HepG2 (cell line): ENCODE results near the gene POMT1. TPM values are rescaled to one million over a fixed set of nuclear protein-coding genes. Genes with fewer than 3 reads are reported as not detected.

Experiments used
- ATAC-seq: fragments of 200-7000 bp; cut with Tn5 transposase; 3 replicates; pipeline ENCODE4 v1.9.1; 2020; ENCODE audit warnings: mild to moderate bottlenecking, moderate library complexity
- BruUV-seq: library from RNA; stranded (reverse); fragments of 400-500 nt; replicated peaks from 2 replicates; lab custom pipeline; 2021; lab: Mats Ljungman, UMichigan
- CTCF ChIA-PET: fragments of 300-600 bp; formaldehyde crosslinking; extraction: SDS; loops from one replicate; lab custom pipeline; 2021; ENCODE audit warnings: low total read pairs, inconsistent platforms, low intra/inter-chr PET ratio; lab: Yijun Ruan, JAX
- POLR2A ChIA-PET: fragments of 350-600 bp; sonication (Branson Sonifier 250); formaldehyde crosslinking; loops from one replicate; lab custom pipeline; 2020; ENCODE audit warnings: antibody characterized with exemption, inconsistent platforms; lab: Yijun Ruan, JAX
- DNase-seq: peaks from one replicate; pipeline ENCODE4 v3.0.0-alpha.2; 2015; ENCODE audit warnings: low spot score
- FAIRE-seq: peaks from 3 replicates; lab custom pipeline; 2011; peaks lifted over from hg19 to GRCh38; lab: Jason Lieb, UNC
- H2AFZ ChIP-seq: one replicate; pipeline ENCODE4 v1.6.1; 2011; ENCODE audit warnings: low read length, inconsistent platforms
- H3K27ac ChIP-seq: fragments of 300-600 bp; 3 replicates; pipeline ENCODE4 v1.8.0; 2011; ENCODE audit warnings: mixed run types, mild to moderate bottlenecking, mixed read lengths, low read length, inconsistent platforms; ENCODE audit not compliant: insufficient read depth; ENCODE audit errors: extremely low read length
- H3K27me3 ChIP-seq, 2 experiments: fragments of 200-600 bp in 1 of 2; 2 replicates in 1 of 2; 3 replicates in 1 of 2; pipeline versions ENCODE4 v1.6.0 to v1.8.0; 2011; ENCODE audit warnings: low read length in 2 of 2, mild to moderate bottlenecking in 2 of 2, moderate library complexity in 2 of 2, inconsistent platforms in 1 of 2; ENCODE audit not compliant: insufficient read depth in 2 of 2, control insufficient read depth in 1 of 2
- H3K36me3 ChIP-seq, 2 experiments: fragments of 200-600 bp in 1 of 2; replicated peaks in 1 of 2; 2 replicates in 1 of 2; 3 replicates in 1 of 2; pipeline versions ENCODE4 v1.5.1 to v1.8.0; 2011; ENCODE audit warnings: low read length in 2 of 2, inconsistent platforms in 1 of 2; ENCODE audit not compliant: insufficient read depth in 2 of 2, control insufficient read depth in 1 of 2
- H3K4me1 ChIP-seq: 2 replicates; pipeline ENCODE4 v1.5.1; 2012; ENCODE audit warnings: low read length, inconsistent platforms; ENCODE audit not compliant: insufficient read depth
- H3K4me2 ChIP-seq: 2 replicates; pipeline ENCODE4 v1.6.0; 2011; ENCODE audit warnings: low read depth, low read length, inconsistent platforms
- H3K4me3 ChIP-seq, 3 experiments: fragments of 200-600 bp in 1 of 3; sonication (generic), shearing (Covaris generic) in 1 of 3; replicated peaks in 1 of 3; 2 replicates each; pipeline ENCODE4 v1.5.1; 2011 to 2016; ENCODE audit warnings: low read length in 3 of 3, inconsistent platforms in 2 of 3, low read depth in 2 of 3, mild to moderate bottlenecking in 2 of 3, control low read depth in 1 of 3, mixed read lengths in 1 of 3; ENCODE audit not compliant: insufficient read depth in 1 of 3
- H3K79me2 ChIP-seq: one replicate; pipeline ENCODE4 v1.6.1; 2011; ENCODE audit warnings: low read length, inconsistent platforms; ENCODE audit not compliant: insufficient read depth
- H3K9ac ChIP-seq: 2 replicates; pipeline ENCODE4 v1.6.0; 2011; ENCODE audit warnings: mild to moderate bottlenecking, low read depth, low read length, inconsistent platforms; ENCODE audit not compliant: insufficient read depth
- H3K9me3 ChIP-seq: 2 replicates; pipeline ENCODE4 v1.5.1; 2012; ENCODE audit warnings: mild to moderate bottlenecking, low read length
- H4K20me1 ChIP-seq: 2 replicates; pipeline ENCODE4 v1.6.0; 2011; ENCODE audit warnings: inconsistent platforms, mild to moderate bottlenecking, low read length, moderate library complexity; ENCODE audit not compliant: insufficient read depth
- ATF7-NPFF ChIP-seq: sonication (generic); formaldehyde crosslinking; IDR thresholded peaks from 2 replicates; pipeline ENCODE4 v1.8.1; 2023; ENCODE audit warnings: mild to moderate bottlenecking, low read depth, missing genetic modification reagents, moderate library complexity
- EP300 ChIP-seq, 3 experiments: sonication (generic) in 1 of 3; formaldehyde crosslinking in 1 of 3; IDR thresholded peaks; 2 replicates each; pipeline versions ENCODE4 v1.5.1 to v1.6.1; 2011 to 2020; ENCODE audit warnings: low read depth in 2 of 3, low read length in 2 of 3, borderline replicate concordance in 1 of 3, improper control_type of control experiment in 1 of 3, mild to moderate bottlenecking in 1 of 3, missing genetic modification reagents in 1 of 3, moderate library complexity in 1 of 3
- FOXM1 ChIP-seq: sonication (generic); formaldehyde crosslinking; IDR thresholded peaks from 2 replicates; pipeline ENCODE4 v1.5.0; 2020; ENCODE audit warnings: missing genetic modification reagents
- HINFP ChIP-seq: sonication (generic); formaldehyde crosslinking; IDR thresholded peaks from 2 replicates; pipeline ENCODE4 v1.4.0; 2020; ENCODE audit warnings: low read depth, mild to moderate bottlenecking, missing genetic modification reagents
- NFYC ChIP-seq: IDR thresholded peaks from 2 replicates; pipeline ENCODE4 v1.6.1; 2016; ENCODE audit warnings: missing genetic modification reagents, missing compliant biosample characterization
- SNAPC5 ChIP-seq: sonication (generic); formaldehyde crosslinking; IDR thresholded peaks from 2 replicates; pipeline ENCODE4 v1.8.1; 2023; ENCODE audit warnings: mild to moderate bottlenecking, missing genetic modification reagents, borderline replicate concordance
- YEATS2 ChIP-seq: sonication (generic); formaldehyde crosslinking; IDR thresholded peaks from 2 replicates; pipeline ENCODE4 v1.4.0; 2020; ENCODE audit warnings: missing genetic modification reagents, borderline replicate concordance
- ZBTB7B ChIP-seq: sonication (generic); formaldehyde crosslinking; IDR thresholded peaks from 2 replicates; pipeline ENCODE4 v1.4.0; 2020; ENCODE audit warnings: missing genetic modification reagents
- ZNF768 ChIP-seq: sonication (generic); formaldehyde crosslinking; IDR thresholded peaks from 2 replicates; pipeline ENCODE4 v1.4.0; 2020; ENCODE audit warnings: missing genetic modification reagents
- WGBS: methylation state at CpG from one replicate; pipeline ENCODE4 v1.1.6; 2017; ENCODE audit warnings: low lambda C conversion rate; 5-methylcytosine and 5-hydroxymethylcytosine counted together
- in situ Hi-C: cut with HindIII; loops from 2 replicates; pipeline ENCODE4 v1.10.0; 2017; ENCODE audit warnings: low pct_unique_long_range_greater_than_20kb; ENCODE audit not compliant: extremely low pct_ligation_motif_present
- intact Hi-C: fragments of 100-400 bp; cut with micrococcal nuclease; formaldehyde crosslinking; loops from one replicate; pipeline ENCODE4 v1.10.0; 2022; ENCODE audit not compliant: unreplicated experiment
- polyA plus RNA-seq, 8 experiments: library from polyadenylated mRNA; depleted of rRNA in 3 of 8; stranded (reverse) in 7 of 8; unstranded in 1 of 8; fragments of >200 nt; fragmentation: Illumina TruSeq in 4 of 8; extraction: Trizol in 4 of 8; gene quantifications; 2 replicates each; pipeline versions ENCODE4 v1.2.1 to v1.2.3, GENCODE V29; 2011 to 2016; ENCODE audit warnings: low read depth in 4 of 8, missing spikeins in 1 of 8, mixed read lengths in 1 of 8; ENCODE audit not compliant: insufficient read depth in 1 of 8
- total RNA-seq, 5 experiments: library from RNA; depleted of rRNA; stranded (reverse); fragments of >200 nt; fragmentation: Illumina TruSeq; extraction: Trizol; gene quantifications; 2 replicates each; pipeline ENCODE4 v1.2.3, GENCODE V29; 2016; ENCODE audit warnings: low read depth in 1 of 5

Gene POMT1
- total and polyA plus RNA-seq, 2 of the 13 experiments (the other 11 are each of a cell fraction or from before 2014, with no cell fraction given) = 21.6 to 22.7 TPM

GRCh38 chr9:131511416-131511815 is 8.7 kb downstream of the POMT1 start:
- Histone ChIP-seq H3K9me3 (no peaks in the 10 kb centered on the region), H3K79me2 (no peaks in the 10 kb centered on the region), H4K20me1 (no peaks in the 10 kb centered on the region), H2AFZ (no peak overlapping the region), H3K4me1 (peaks cover 7% of the 10 kb centered on the region), H3K9ac (no peak overlapping the region), H3K4me2 (no peak overlapping the region), H3K36me3 (peaks cover 16 to 47% of the 10 kb centered on the region in 2 experiments), H3K4me3 (no peak overlapping the region), H3K27ac (no peak overlapping the region), H3K27me3 (no peaks in the 10 kb centered on the region)
- POLR2A ChIA-PET = no interaction called here
- DNase-seq (no peak), FAIRE-seq (no peak), ATAC-seq (no peak)
- intact Hi-C loops = no loop called here
- CTCF ChIA-PET = no interaction called here
- in situ Hi-C loops = no loop called here
- TF ChIP-seq ZNF768 (CRISPR knock-in tag) = no peak
- no peak for TF ChIP-seq YEATS2
- no peak for TF ChIP-seq ZBTB7B (CRISPR knock-in tag)
- TF ChIP-seq FOXM1 (CRISPR knock-in tag) = no peak
- TF ChIP-seq NFYC = no peak
- TF ChIP-seq SNAPC5 = no peak
- TF ChIP-seq HINFP (CRISPR knock-in tag) = no peak
- no peak for TF ChIP-seq ATF7-NPFF (CRISPR knock-in tag)
- no peak for TF ChIP-seq EP300 (IDR thresholded peaks at IDR 0.05; ENCODE audit: low read depth in 2 of 2, low read length in 2 of 2)
- no peak for TF ChIP-seq EP300 (CRISPR knock-in tag; IDR thresholded peaks at IDR 0.05; ENCODE audit: borderline replicate concordance)
- no TSS peak for BruUV-seq
- WGBS = 75% methylated on average over 6 of the region's 7 CpGs
